ENCODE results near the gene MYO3B.
"Not testable (repeated sequence)": the region's sequence is repeated elsewhere in the genome, so short reads cannot be mapped to it uniquely, and the experiment has no call there.

MYO3B gene

DNA sequence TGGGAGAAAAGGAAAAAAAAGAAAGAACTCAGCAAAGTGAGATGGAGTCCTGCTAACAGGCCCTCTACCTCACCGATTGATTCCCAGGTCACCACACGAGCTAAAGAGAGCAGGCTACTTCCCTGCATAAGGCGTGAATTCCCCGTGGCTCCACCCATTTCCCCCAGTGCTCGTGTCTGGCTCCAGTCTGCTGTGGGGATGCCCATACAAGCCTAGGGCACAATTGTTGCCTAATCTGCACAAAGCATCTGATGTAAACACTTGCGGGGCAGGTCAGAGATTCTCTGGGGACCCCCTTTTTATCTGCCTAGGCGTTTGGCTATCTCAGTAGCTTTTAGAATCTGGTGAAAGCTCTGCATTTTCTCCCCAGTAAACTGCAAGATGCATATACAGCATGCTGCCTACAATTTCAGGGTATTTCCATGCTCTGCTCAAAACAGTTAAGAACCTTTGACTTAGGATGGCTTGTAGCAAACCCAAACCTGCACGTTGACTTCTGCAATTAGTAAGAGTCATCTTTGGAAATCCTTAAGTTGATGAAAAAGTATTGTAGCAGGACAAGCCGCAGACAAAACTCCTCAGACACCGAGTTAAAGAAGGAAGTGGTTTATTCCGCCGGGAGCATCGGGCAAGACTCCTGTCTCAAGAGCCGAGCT is 34.8 kb downstream of the MYO3B start:
- DNase-seq: no peak

DNA sequence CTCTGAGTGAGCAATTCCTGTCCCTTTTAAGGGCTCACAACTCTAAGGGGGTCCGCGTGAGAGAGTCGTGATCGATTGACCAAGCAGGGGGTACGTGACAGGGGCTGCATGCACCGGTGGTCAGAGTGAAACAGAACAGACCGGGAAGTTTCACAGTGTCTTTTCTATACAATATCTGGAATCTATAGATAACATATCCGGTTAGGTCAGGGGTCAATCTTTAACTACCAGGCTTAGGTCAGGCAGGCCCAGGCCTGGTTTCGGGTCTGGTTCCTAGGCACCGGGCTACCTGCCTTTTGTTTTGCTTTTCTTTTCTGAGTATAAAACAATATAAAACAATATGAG is 35.3 kb downstream of the MYO3B start:
- not testable (repeated sequence) for DNase-seq

DNA sequence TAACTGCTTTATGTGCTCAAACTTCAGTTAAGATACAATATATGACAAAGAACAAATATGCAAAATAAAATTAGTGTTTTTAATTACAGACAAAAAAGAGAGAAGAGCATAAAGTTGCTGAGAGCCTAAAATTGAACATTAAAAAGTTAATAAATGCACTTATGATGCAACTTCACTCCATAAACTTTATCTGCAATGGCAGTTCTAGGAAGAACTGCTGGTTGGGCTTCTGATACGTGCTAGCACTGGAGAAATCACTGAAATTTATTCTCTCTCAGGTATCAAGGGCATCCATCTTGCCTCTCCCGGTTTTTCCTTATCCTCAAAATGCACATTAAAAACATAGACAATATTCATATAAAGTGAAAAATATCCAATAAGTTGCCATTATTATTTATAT is 35.7 kb downstream of the MYO3B start:
- no peak for DNase-seq

DNA sequence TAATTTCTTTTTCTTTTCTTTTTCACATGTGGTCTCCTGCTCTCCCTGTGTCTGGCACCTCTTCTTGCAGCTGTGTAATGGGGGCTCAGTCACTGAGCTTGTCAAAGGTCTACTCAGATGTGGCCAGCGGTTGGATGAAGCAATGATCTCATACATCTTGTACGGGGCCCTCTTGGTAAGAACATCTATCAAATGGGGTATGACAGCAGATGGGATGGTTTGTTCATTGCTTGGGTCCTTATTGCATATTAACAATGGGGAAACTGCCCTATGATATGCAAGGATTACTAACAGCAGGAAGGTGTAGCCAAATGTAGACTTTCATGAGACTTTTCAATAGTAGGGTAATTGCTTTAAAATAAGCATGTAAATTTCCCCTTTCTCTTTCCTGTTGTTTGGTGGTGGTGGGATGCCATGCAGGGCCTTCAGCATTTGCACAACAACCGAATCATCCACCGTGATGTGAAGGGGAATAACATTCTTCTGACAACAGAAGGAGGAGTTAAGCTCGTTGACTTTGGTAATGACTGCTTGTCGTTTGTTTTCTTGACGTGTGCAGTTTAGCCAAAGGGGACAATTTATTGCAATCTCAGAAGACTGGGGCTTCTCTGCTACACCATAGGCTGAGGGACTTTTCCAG is 36.5 kb downstream of the MYO3B start:
- DNase-seq: no peak

DNA sequence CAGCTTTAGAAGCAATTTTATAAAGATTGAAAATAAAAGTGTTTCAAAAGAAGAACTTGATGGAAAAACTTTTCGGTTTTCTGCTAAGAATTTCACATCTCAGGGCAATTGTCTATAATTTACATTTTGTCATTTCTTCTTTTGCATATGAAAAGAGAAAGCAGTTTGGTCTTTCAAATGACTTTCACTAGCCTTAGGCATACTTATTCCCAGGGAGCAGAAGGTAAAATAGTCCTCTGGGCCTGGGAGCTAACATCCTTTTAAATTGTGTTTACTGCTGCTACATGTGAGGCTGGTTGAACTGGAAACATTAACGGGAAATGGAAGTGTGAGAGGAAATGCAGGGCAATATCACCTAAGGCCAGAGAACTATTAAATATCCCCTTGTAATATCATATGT is 37.1 kb downstream of the MYO3B start:
- no peak for DNase-seq

DNA sequence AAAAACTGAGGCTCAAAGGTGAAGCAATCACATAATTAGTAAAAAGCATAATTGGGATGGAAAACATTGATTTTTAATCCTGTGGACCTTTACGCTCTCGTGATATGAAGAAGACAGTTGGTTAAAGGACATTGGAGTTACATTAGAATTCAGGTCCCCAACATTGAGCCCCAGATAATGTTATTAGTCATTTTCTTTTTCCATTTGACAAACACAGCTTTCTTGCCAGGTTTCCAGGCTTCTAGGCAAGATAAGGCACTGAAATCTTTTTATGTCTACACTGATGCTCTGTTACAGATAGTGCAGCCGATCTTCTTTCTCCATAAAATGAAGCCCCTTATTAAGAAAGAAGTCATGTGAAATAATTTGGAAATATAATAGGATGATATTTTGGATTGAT is 38.5 kb downstream of the MYO3B start:
- no peak for DNase-seq

DNA sequence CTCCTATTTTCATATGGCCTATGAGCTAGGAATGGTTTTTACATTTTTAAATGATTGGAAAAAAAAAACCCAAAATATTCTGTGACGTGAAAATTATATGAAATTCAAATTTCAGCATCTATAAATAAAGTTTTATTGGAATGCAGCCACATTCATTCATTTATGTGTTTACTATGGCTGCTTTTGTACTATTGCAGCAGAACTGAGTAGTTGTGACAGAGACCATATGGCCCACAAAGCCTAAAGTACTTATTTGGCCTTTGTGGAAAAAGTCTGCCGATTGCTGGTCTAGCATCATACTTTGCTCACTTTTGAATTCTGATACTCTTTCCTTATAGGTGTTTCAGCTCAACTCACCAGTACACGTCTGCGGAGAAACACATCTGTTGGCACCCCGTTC is 39.0 kb downstream of the MYO3B start:
- no peak for DNase-seq

DNA sequence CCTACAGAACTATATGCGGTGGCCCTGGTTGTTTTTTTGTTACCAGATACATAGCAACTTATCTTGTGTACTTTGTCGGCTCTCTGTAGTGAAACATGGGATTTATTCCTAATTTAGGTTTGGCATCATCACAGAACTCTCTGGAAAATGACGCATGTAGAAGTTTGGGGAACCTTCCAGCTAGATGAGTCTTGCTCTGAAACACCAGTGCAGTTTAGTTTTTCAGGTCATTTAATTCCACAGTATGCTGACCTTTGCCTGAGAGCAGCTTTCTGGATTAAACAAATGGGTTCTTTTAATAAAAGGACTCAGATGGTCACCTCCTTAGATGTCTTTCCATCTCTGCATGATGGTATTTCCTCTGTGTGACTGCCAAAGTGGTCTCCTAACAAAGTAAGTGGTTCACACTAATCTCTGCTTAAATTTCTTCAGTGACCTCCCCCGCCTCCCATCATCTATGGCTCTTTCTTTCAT is 39.9 kb downstream of the MYO3B start:
- DNase-seq: no peak

DNA sequence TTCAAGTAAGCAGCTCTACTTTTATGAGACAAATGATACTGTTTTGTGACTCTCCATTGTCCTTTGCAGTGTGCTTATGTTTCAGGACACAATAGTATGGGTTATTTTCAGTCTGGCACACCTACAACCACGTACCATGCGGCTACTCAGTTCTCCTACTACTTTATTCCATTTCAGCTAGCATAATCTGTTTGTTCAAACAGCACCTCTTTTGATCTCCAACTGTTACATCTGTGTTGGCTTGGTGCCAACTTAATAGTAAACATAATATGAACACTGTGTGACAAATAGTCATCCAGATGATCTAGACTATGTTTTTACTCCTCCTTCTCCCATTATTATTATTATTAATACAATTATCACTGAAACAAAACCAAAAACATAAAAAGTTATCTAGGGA is 40.5 kb downstream of the MYO3B start:
- DNase-seq: no peak

DNA sequence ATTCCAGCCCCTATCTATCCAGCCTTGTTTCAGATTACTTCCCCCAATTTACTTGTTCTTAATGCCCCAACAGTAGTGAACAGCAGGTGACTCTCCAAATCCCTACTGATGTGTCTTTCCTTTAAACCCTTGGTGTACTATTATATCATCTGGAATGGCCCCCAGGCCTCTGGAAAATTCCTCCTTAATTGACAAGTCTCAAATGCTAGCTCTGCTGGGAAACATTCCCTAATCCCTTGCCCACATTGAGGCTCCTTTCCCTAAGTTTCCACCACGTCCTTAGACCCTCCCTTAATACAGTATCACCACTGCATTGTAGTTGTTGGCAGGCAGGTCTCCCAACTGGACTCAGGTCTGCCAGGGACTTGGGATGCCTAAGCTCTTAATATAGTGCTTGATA is 41.0 kb downstream of the MYO3B start:
- no peak for DNase-seq

DNA sequence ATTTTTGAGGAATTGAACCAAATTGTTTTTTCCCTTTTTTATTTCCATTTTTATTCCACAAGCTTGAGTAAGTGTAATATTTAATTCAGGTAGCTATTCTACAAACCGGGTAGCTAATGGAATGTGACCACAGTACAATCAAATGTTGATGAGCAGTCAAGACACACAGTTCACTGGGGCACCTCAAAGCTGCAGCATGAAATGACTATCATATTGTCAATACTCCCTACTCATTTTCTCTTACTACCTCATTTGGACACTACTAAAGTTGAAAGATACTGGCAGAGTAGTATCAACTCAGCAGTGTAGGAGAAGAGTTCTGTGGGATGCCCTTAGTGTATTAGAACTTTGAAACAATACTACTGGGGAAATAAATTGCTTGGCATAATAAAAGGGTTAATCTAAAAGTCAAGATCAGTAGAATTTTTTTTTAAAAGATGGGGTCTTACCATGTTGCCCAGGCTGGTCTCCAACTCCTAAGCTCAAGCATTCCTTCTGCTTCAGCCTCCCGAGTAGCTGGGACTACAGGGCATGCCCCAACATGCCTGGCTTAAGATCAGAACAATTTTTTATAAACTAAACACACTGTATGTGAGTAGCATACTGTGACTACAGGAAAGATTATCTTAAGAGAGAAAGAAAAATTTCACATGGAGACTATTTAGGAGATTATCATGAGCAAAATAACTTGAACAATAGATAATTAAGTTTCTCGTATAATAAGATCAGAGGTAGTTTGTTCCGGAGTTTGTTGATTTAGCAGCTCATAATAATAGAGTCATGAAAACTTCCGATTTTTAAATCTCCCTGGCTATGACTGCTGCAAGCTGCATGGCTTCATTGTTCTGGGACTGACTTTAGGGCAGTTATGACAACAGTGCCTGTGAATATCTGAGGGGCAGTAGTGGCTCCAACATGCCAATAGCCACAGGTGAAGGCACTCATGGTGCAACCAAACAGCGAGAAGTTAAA is 43.7 kb downstream of the MYO3B start:
- DNase-seq: no peak

DNA sequence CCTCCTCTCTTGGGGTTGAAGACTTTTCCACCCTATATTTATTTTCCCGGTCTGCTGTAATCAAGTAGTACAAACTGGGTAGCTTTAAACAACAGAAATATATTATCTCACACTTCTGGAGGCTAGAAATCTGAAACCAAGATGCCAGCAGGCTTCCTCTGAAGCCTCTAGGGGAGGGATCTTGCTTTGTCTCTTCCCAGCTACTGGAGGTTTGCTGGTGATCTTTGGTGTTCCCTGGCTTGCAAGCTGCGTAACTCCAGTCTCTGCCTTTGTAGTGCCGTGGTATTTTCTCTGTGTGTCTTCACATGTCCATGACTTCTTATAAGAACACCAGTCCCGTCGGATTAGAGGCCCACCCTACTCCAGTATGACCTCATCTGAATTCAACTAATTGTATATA is 44.4 kb downstream of the MYO3B start:
- DNase-seq: no peak

DNA sequence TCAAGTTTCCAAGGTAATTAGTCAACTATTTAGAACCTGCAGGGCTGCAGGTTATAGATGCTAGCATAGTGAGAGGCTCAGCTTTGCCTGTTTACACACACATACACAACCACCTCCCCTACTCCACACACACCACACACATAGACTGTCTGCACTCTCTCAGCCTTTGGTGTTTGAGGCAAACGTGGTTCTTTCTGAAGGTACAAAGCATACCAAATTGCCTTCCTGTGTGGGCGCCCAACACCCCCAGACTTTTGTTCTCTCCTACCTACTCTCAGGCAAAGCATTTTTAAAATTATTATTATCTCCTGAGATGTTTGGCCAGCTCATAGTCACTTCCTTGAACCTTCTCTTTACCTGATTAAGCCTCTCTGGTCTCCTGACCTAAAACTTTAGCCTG is 44.9 kb downstream of the MYO3B start:
- no peak for DNase-seq

DNA sequence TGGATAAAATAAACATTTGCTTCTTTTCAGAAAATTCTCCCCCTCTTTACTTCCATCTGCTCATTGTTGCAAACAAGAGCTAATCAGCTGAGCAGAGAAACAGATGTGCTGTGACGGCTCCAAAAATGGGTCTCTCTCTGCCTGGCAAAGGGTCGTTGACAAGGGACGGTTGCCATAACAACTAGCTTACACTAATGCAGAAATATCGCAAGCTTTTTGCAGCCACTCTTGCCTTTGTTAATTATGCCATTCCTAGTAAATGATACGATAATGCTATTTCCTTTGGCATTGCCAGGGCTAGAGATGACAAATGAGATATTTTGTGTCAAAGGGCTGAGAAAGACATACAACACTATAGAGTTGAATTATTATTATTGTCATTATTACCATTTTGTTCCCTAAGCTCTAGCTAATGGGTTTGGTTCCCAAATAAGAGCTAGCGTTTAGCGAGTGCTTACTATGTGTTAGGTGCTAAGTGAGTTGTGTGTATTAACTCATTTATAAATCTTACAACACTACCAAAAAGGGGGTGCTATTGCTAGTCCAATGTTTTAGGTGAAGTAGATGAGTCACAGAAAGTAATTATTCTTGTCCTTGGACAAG is 46.8 kb downstream of the MYO3B start:
- DNase-seq: peak in 36 of 58 donors; percentile 1 to 52 (median 18)

DNA sequence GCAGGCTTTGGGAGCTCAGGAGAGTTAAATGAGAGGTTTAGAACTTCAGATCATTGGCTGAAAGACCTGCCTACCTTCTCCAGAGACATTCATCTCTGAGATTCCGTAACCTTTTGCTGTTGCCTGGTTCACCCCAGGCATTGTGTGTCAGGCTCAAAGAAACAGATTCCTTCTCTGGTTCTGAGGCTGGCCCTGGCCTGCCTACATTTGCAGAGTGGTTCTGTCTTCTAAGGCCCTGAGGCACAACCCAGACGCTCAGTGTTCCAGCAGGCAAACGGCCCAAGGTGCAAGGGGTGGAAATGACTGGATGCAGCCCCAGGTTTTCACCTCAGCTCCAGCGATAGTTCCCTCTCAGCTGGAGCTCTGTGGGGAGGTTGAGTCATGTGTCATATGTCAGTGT is 48.3 kb downstream of the MYO3B start:
- no peak for DNase-seq

DNA sequence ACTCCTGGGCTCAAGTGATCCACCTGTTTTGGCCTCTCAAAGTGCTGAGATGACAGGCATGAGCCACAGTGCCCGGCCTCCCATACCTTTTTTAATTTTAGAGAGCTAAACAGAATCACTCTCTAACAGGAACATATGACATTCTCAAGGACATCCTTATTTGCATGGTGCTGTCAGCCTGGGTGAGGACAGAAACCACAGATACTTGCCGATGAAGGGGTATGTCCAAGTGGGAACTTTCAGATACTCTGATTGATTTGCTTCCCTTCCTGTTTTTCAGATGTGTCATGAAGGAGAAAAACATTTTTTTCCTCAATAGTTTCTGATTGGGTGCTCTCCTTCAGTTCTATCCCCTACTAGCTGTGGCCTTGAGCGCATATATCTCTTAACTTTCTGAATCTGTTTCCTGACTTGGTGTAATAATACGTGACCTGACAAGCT is 49.6 kb downstream of the MYO3B start:
- DNase-seq: no peak

DNA sequence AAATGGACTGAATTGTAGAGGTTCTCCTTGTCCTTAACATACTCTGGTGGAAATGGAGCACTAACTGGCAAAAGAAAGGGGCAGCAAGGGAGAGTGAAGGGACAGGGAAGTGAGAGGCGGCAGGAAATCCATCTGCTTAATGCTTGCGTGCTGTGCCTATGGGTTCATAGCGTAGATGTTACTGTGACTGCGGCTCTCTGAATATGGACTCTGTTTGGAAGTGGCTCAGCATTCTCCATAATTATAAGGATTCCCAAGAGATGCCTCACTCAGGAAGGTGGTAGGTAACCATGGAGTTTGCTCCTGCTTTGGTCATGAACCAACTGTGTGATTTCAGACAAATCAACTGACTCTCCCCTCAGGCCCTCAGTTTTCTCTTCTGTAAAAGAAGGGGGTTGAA is 50.0 kb downstream of the MYO3B start:
- DNase-seq: no peak

DNA sequence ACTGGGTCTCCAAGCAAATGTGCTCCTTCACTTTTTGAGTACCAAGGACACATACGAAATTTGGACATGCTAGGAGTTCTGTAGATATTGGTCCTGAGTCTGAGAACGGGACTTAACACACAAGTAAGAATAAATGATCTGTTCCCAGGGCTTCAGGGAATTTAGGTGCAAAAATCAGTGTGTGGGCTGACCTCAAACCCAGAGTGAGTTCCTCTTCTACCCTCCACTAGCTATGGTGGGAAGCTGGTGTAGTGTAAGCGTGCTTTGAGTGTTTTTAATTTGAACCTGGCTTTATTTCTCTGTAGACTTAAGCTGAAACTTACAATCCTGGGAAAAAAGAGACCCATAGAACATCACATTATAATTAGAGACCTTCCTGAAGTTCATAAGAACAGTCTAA is 50.5 kb downstream of the MYO3B start:
- no peak for DNase-seq

DNA sequence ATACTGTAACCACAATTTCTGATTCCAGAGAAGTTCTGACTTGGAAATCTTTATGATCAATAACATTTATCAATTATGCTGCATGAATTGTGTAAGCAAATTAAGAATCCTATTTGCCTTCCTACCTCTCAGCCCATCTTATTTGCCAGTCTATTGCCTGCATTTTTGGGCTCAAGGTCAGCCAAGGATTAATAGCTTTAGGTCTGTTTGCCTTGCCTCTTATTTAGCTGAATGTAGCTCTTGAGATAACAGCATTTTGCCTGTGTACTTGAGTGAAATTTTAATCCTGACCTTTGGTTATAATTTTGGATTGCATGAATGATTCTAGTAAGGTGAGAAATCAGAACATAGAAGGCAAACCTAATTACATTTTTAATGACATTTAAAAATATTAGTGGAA is 51.2 kb downstream of the MYO3B start:
- no peak for DNase-seq

DNA sequence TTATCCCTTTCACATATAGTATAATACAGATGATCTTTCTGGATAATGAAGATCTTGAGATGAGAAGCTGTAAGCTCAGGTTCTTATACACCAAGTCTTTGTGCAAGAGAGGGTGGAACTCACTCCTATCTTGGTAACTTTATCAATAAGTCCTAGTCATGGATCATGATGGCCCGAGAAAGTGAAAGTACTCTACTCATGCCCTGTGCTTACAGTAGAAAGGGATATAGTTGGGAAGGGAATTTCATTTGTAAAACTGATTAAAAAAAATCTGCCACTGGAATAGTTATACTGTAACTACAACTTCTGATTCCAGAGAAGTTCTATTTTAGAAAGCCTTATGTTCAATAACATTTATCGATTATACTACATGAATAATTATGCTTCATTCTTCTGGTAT is 51.8 kb downstream of the MYO3B start:
- DNase-seq: no peak

DNA sequence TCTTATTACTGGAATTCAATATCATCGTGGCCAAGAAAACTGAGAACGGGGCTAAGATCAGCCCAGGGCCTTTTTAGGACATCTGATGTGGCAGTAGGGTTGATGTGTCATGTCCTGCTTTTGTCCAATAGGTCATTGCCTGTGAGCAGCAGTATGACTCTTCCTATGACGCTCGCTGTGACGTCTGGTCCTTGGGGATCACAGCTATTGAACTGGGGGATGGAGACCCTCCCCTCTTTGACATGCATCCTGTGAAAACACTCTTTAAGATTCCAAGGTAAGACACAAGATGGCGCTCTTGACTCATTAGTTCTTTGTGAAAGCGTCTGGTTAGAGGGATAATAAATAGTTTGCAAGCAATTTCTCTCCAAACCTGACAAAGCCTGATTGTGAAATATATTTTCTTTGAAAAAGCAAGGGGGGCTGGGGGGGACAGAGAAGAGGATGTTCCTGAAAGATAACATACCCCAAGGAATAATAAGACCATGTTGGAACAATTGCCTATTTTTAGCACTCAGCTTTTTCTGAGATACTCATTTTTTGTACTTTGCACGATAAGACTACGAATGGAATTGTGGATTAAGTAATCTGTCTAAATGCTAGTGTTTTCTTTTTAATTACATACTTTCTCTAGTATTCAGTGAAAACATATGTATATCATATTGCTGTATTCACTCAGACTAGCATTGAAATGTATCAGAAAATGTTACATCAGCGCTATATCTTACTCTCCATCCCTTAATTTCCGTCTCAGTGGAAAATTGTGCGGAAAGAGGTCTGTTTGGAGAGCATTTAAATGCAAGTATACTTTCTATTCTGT is 58.1 kb downstream of the MYO3B start:
- peak in 11 of 58 donors; percentile 1 to 43 (median 5) for DNase-seq

All from anterior cingulate cortex (tissue), 58 donors.